Mesendoderm (in vitro differentiated cells): ENCODE data around the gene MATN4.

ENCODE experiments used
- DNase-seq: peaks from one replicate; pipeline ENCODE4 v3.0.0; 2013
- H2AK5ac ChIP-seq: 2 replicates; pipeline ENCODE4 v1.6.1; 2013; ENCODE audit warnings: low read length, inconsistent platforms
- H2BK120ac ChIP-seq: 2 replicates; pipeline ENCODE4 v1.6.1; 2013; ENCODE audit warnings: low read depth, mild to moderate bottlenecking, low read length, moderate library complexity, mixed read lengths
- H2BK15ac ChIP-seq: replicated peaks from 2 replicates; pipeline ENCODE4 v1.6.1; 2013; ENCODE audit warnings: low read depth, mild to moderate bottlenecking, moderate library complexity
- H2BK5ac ChIP-seq: 2 replicates; pipeline ENCODE4 v1.6.1; 2013; ENCODE audit warnings: low read length, inconsistent platforms
- H3K18ac ChIP-seq: 2 replicates; pipeline ENCODE4 v1.6.1; 2013; ENCODE audit warnings: mild to moderate bottlenecking, low read length, mixed read lengths
- H3K23ac ChIP-seq: one replicate; pipeline ENCODE4 v1.6.1; 2013; ENCODE audit warnings: low read length
- H3K27ac ChIP-seq: 2 replicates; pipeline ENCODE4 v1.5.1; 2013; ENCODE audit warnings: low read depth, mild to moderate bottlenecking, inconsistent platforms, low read length, moderate library complexity
- H3K27me3 ChIP-seq: 2 replicates; pipeline ENCODE4 v1.6.1; 2013; ENCODE audit warnings: low read length, control low read depth, mild to moderate bottlenecking, inconsistent platforms; ENCODE audit not compliant: insufficient read depth, poor library complexity
- H3K36me3 ChIP-seq: 2 replicates; pipeline ENCODE4 v1.6.1; 2013; ENCODE audit warnings: low read length, inconsistent platforms; ENCODE audit not compliant: control insufficient read depth, insufficient read depth
- H3K4ac ChIP-seq: one replicate; pipeline ENCODE4 v1.6.1; 2013; ENCODE audit warnings: low read depth, mild to moderate bottlenecking, low read length, moderate library complexity
- H3K4me1 ChIP-seq: 2 replicates; pipeline ENCODE4 v1.6.1; 2013; ENCODE audit warnings: low read depth, low read length, inconsistent platforms; ENCODE audit not compliant: control insufficient read depth
- H3K4me2 ChIP-seq: 2 replicates; pipeline ENCODE4 v1.6.1; 2013; ENCODE audit warnings: low read length
- H3K4me3 ChIP-seq: 2 replicates; pipeline ENCODE4 v1.5.1; 2013; ENCODE audit warnings: mild to moderate bottlenecking, low read length
- H3K56ac ChIP-seq: one replicate; pipeline ENCODE4 v1.6.1; 2013; ENCODE audit warnings: low read length
- H3K79me1 ChIP-seq: 2 replicates; pipeline ENCODE4 v1.6.1; 2013; ENCODE audit warnings: low read length, inconsistent platforms
- H3K79me2 ChIP-seq: 2 replicates; pipeline ENCODE4 v1.6.1; 2013; ENCODE audit warnings: mild to moderate bottlenecking, low read length; ENCODE audit not compliant: control insufficient read depth, insufficient read depth
- H3K9ac ChIP-seq: 2 replicates; pipeline ENCODE4 v1.6.1; 2013; ENCODE audit warnings: low read length, inconsistent platforms
- H4K5ac ChIP-seq: one replicate; pipeline ENCODE4 v1.6.1; 2013; ENCODE audit warnings: low read length
- H4K8ac ChIP-seq: one replicate; pipeline ENCODE4 v1.6.1; 2013; ENCODE audit warnings: low read depth, mild to moderate bottlenecking, control low read depth, low read length, moderate library complexity
- WGBS: extraction: QIAGEN DNeasy Blood & Tissue Kit; methylation state at CpG from one replicate; pipeline ENCODE4 v1.1.7; 2013; ENCODE audit warnings: low lambda C conversion rate, missing lambda C conversion rate; ENCODE audit not compliant: insufficient coverage; ENCODE audit errors: extremely low coverage; 5-methylcytosine and 5-hydroxymethylcytosine counted together

The MATN4 gene

DNA sequence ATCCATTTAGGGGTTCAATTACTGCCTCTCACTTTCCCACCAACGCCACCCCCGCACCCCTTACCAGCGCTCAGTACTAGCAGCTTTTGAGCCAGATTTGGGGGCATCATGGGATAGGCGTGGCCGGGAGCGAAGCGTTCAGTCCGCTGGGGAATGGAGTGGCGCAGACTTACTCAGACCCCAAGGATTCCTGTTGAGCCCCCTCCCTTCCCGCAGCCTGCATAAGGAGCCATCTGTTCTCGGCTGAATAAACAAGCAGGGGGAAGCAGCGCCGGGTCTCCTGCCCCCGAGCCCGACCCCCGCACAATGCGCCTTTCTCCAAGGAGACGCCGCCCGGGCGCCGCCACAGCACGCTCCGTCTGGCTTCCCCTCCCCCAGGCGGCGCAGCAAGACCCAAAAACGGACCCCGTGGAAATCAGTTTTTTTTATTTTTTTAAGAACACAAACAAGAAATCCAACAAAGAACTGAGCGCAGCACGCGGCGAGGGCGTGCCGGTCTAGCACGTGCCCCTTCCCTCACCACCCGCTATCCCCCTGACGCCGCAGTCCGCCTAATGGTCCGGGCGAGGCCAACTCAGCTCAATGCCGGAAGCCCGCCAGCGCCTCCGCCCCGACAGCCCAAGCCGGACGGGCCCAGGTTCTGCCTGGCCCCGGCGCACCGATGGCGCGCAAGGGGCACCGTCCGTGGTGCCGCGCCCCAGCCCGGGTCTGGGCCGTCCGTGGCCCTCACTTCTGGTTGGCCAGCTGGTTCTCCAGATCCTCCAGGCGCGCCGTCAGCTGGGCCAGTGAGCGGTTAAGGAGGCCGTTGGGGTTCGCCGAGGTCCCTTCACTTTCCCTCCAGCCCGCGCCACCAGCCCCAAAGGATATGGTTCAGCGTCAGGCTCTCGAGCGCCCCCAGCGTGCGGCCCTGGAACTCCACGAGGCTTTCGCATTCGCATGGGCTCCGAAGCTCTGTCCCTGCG lies 14.8 kb downstream of the MATN4 start:
- no peak overlapping the region for H3K27ac ChIP-seq
- peak overlapping the region; percentile 60 for H3K4ac ChIP-seq
- H3K27me3 ChIP-seq, result no peaks in the 10 kb centered on the region
- H3K79me1 ChIP-seq, result no peaks in the 10 kb centered on the region
- H2BK15ac ChIP-seq, result no peak overlapping the region
- peak; percentile 92 for DNase-seq
- H3K36me3 ChIP-seq, result no peaks in the 10 kb centered on the region
- H3K18ac ChIP-seq, result peak overlapping the region; percentile 35
- H3K79me2 ChIP-seq, result no peaks in the 10 kb centered on the region
- no peak overlapping the region for H2BK5ac ChIP-seq
- H4K5ac ChIP-seq, result no peak overlapping the region
- no peak overlapping the region for H2AK5ac ChIP-seq
- H3K4me3 ChIP-seq, result no peak overlapping the region
- peak overlapping the region; percentile 4 for H3K4me2 ChIP-seq
- H3K23ac ChIP-seq, result peak overlapping the region; percentile 52
- peak overlapping the region; percentile 86 for H3K56ac ChIP-seq
- H2BK120ac ChIP-seq, result no peak overlapping the region
- H4K8ac ChIP-seq, result no peak overlapping the region
- no CpG with 5 or more reads among the region's 79 CpGs for WGBS
- H3K4me1 ChIP-seq, result no peaks in the 10 kb centered on the region
- H3K9ac ChIP-seq, result peak overlapping the region; percentile 66

DNA sequence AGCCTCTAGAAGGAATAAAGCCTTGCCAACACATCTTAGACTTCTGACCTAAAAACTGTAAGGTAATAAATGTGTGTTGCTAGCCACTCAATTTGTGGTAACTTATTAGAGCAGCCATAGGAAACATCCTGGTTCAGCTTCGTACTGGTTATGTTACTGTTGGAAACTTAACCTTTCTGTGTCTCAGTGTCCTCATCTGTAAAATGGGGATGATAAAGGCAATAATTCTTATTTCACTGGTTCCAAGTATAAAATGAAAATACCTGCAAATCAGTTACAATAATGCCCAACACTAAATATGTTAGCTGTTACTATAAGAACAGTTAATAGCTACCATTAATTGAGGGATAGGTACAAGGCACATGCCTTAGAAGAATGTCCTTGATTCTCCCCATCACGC lies 15.8 kb downstream of the MATN4 start:
- H3K56ac ChIP-seq, result no peak overlapping the region
- H3K79me2 ChIP-seq, result no peaks in the 10 kb centered on the region
- no peaks in the 10 kb centered on the region for H3K79me1 ChIP-seq
- H3K4me2 ChIP-seq, result no peak overlapping the region
- no peak overlapping the region for H3K27ac ChIP-seq
- no CpG with 5 or more reads among the region's 2 CpGs for WGBS
- H4K5ac ChIP-seq, result no peak overlapping the region
- H3K27me3 ChIP-seq, result no peaks in the 10 kb centered on the region
- no peak overlapping the region for H3K18ac ChIP-seq
- no peak overlapping the region for H3K23ac ChIP-seq
- H2BK120ac ChIP-seq, result no peak overlapping the region
- H3K4me3 ChIP-seq, result no peak overlapping the region
- H2BK15ac ChIP-seq, result no peak overlapping the region
- no peak overlapping the region for H3K4ac ChIP-seq
- no peak overlapping the region for H3K9ac ChIP-seq
- H4K8ac ChIP-seq, result no peak overlapping the region
- DNase-seq, result no peak
- H3K36me3 ChIP-seq, result no peaks in the 10 kb centered on the region
- no peak overlapping the region for H2AK5ac ChIP-seq
- H2BK5ac ChIP-seq, result no peak overlapping the region
- no peaks in the 10 kb centered on the region for H3K4me1 ChIP-seq

DNA sequence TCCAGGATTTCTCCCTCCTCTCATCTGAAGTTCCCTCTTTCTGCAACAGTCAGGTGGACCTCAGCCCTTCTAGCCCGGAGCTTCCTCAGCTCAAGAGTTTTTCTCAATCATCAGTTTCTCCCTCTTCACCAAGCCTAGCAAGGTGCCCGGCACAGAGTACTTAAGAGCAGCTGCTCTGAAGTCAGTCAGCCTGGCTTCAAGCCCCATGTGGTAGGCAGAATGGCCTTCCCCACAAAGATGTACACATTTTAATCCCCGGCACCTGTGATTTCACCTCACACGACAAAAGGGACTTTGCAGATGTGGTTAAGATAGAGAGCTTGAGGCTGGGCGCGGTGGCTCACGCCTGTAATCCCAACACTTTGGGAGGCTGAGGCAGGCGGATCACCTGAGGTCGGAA lies 16.6 kb downstream of the MATN4 start:
- no CpG with 5 or more reads among the region's 9 CpGs for WGBS

DNA sequence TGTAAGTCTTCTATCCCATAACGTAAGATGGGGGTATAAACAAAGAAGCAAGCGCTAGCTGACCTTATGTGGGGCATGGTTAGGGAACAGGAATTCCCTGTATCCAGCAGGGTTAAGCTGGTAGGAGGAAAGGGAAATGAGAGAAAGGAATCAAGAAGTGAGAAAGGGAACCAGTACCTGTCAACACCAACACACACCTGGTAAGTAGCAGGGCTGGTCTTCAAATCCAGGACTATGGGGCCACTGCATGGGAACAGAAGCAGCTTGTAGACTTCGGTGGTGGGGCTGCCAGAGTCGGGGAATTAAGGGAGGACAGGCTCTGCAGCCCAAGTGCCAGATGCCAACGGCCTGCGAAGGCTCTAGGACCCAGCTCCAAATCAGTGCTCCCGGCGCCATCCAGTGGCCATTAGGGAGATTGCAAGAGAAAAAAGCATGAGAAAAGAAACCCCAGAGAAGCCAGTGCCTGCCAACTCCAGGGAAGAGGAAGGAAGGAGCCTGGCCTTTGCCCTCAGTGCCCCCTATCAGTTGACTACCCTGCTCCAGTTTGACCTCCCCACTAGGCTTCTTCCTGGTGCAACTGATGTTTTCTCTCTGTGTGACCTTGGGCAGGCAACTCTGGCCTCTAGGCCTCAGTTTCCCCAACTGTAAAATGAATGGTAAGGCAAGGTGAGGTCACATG lies 17.3 kb downstream of the MATN4 start:
- H3K4me3 ChIP-seq, result no peak overlapping the region
- no CpG with 5 or more reads among the region's 8 CpGs for WGBS

More for the DNA sequence above, 16.6 kb downstream of the MATN4 start:
- H3K79me1 ChIP-seq, result no peaks in the 10 kb centered on the region
- H3K36me3 ChIP-seq, result no peaks in the 10 kb centered on the region
- H4K5ac ChIP-seq, result no peak overlapping the region
- no peak overlapping the region for H3K4me3 ChIP-seq
- H3K56ac ChIP-seq, result no peak overlapping the region
- no peaks in the 10 kb centered on the region for H3K27me3 ChIP-seq
- no peak overlapping the region for H3K23ac ChIP-seq
- no peak for DNase-seq
- H4K8ac ChIP-seq, result no peak overlapping the region
- H2BK15ac ChIP-seq, result no peak overlapping the region
- no peak overlapping the region for H3K4ac ChIP-seq
- no peak overlapping the region for H3K4me2 ChIP-seq
- no peak overlapping the region for H3K27ac ChIP-seq
- no peak overlapping the region for H2AK5ac ChIP-seq
- no peak overlapping the region for H3K9ac ChIP-seq
- no peak overlapping the region for H2BK120ac ChIP-seq
- no peaks in the 10 kb centered on the region for H3K4me1 ChIP-seq
- H3K18ac ChIP-seq, result no peak overlapping the region
- no peaks in the 10 kb centered on the region for H3K79me2 ChIP-seq
- H2BK5ac ChIP-seq, result no peak overlapping the region

DNA sequence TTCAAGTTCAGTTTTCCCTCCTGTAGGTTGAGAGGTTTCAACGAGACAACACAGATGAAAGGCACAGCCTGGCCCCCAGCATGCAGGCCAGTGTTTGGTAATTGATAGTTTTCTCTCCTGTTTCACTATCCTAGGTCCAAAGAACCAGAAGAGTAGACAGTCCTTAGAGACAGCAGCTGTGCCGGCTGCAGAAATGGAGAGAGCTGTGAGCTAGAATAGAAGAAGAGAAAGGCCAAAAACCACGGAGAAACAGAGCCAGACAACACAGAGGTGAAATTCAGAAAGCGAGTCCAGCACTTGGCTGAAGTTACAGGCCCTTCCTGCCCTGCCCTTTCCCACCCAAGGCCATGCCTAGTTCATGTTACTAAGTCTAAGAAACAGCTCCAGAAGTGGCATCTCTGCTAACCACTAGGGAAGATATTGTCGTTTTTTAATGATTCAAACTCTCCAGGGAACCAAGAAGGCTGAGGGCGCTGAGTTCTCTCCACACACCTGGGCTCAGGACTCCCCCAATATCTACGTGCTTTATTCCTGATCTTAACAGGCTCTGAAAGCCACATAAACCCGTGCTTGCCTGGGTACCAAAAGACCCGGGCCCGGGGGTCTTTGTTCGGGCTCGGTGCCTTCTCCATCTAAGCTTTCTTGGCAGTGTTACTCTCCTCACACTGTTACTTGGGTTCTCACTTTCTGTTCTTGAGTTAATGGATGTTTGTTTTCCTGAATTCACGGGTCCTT lies 18.0 kb downstream of the MATN4 start:
- Histone ChIP-seq H4K5ac (no peak overlapping the region), H2AK5ac (no peak overlapping the region), H3K4me1 (no peaks in the 10 kb centered on the region), H3K79me1 (no peaks in the 10 kb centered on the region), H3K4ac (no peak overlapping the region), H4K8ac (no peak overlapping the region), H3K23ac (no peak overlapping the region), H2BK15ac (no peak overlapping the region), H3K18ac (no peak overlapping the region), H3K4me2 (no peak overlapping the region), H2BK120ac (no peak overlapping the region), H3K27me3 (no peaks in the 10 kb centered on the region), H3K36me3 (no peaks in the 10 kb centered on the region), H3K56ac (no peak overlapping the region), H3K9ac (no peak overlapping the region), H3K4me3 (no peak overlapping the region), H3K79me2 (no peaks in the 10 kb centered on the region), H2BK5ac (no peak overlapping the region), H3K27ac (no peak overlapping the region)
- WGBS, result no CpG with 5 or more reads among the region's 13 CpGs
- no peak for DNase-seq

More for the DNA sequence above, 17.3 kb downstream of the MATN4 start:
- Histone ChIP-seq H2BK120ac (no peak overlapping the region), H3K56ac (peak overlapping the region; percentile 31), H3K4ac (no peak overlapping the region), H3K79me1 (no peaks in the 10 kb centered on the region), H2AK5ac (no peak overlapping the region), H2BK5ac (no peak overlapping the region), H4K5ac (no peak overlapping the region), H3K4me1 (no peaks in the 10 kb centered on the region), H3K18ac (no peak overlapping the region), H2BK15ac (no peak overlapping the region), H3K4me2 (no peak overlapping the region), H3K23ac (no peak overlapping the region), H4K8ac (no peak overlapping the region), H3K9ac (no peak overlapping the region), H3K36me3 (no peaks in the 10 kb centered on the region), H3K27ac (no peak overlapping the region), H3K27me3 (no peaks in the 10 kb centered on the region), H3K79me2 (no peaks in the 10 kb centered on the region)
- DNase-seq, result peak; percentile 89
